GM19324 (cell line): ENCODE measurements around the gene KDM3A.

Source experiments
- ATAC-seq: cut with Tn5 transposase; IDR thresholded peaks from one replicate; pipeline ENCODE4 v1.9.1; 2021; ENCODE audit warnings: mild to moderate bottlenecking, moderate library complexity; ENCODE audit not compliant: unreplicated experiment, low FRiP score

KDM3A gene

DNA sequence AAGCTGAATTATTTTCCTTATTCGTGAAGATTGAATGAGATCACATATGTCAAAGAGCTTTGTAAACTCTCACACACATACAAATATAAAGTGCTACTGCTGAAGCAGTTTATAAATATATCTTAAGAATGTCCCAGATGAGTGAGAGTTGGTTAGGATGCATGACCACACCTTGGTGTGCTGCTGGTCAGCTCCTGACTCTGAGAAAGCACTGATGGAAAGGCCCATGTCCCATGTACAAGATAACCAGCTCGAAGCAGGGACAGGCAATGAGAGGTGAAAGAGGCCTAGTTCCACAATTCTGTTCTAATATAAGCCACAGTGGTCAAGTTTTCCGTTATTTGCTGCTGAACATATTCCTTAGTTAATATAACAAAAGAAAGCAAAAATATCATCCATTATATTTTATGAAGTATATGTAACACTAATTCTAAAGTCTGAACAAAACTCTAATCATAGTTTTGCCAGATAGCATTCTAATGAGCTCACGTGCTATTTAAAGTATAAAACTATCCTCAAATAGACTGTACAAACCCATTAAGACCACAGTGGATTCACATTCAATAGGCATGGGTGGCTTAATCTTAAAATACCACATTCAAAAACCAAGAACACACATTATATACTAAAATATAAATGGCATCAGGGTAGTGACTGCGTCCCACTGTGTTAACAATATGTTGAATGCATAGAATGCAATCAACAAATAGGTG is 72.9 kb downstream of the KDM3A start:
- no peak for ATAC-seq

DNA sequence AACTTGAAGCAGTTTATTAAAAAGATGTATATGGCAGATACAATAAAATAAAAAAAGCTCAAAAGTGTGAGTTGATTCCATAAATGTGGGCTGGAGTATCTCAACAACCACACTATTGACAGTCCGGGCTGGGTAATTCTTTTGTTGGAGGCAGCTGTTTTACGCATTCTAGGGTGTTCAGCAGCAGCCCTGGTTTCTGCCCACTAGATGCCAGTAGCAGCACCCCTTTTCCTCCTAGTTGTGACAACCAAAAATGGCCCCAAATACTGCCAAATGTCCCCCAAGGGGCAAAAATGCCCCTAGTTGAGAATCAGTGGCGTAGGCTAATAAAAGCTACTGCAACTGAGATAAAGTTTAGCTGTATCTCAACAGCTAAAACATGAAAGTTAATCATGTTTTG is 77.3 kb downstream of the KDM3A start:
- no peak for ATAC-seq

DNA sequence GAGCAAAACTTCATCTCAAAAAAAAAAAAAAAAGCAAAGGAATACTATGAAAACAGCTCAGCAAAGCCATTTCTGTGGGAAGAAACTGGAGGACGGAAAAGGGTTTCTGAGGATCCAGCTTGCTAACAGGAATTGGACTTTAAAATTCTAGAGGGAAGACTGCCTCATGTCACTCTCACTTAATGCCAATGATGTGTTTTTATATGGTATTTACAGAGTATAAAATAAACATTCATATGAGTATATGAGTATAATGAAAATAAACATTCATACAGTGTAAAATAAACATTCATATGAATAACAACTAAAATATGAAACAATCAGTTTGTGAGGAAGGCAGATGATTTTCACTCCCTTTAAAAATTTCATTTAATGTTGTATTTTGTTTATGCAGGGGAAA is 78.2 kb downstream of the KDM3A start:
- ATAC-seq: no peak

DNA sequence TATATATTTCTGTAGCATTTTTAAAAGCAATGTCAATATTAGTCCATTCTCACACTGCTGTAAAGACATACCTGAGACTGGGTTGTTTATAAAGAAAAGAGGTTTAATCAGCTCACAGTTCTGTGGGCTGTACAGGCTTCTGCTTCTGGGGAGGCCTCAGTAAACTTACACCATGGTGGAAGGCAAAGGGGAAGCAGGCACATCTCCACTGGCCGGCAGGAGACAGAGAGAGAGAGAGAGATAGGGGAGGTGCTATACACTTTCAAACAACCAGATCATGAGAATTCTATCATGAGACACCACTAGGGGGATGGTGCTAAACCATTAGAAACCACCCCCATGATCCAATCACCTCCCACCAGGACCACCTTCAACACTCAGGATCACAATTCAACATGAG is 79.0 kb downstream of the KDM3A start:
- ATAC-seq: no peak

DNA sequence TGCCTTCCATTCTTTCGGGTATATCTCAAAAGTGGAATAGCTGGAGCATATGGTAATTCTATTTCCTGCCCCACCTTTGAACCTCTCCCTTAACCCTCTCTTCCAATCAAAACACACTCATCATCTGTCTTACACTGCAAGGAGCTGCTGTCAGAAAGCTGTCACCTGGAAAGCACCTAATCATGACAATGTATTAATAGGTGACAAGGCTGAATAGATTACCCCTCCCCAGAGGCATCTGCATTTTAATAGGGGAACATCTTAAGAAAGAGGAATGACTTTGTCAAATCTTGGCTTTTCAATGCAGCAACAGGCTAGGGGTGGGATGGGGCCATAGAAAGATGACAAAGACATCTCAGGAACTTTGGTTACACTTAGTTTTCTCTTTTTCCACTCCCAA is 80.8 kb downstream of the KDM3A start:
- ATAC-seq: no peak

DNA sequence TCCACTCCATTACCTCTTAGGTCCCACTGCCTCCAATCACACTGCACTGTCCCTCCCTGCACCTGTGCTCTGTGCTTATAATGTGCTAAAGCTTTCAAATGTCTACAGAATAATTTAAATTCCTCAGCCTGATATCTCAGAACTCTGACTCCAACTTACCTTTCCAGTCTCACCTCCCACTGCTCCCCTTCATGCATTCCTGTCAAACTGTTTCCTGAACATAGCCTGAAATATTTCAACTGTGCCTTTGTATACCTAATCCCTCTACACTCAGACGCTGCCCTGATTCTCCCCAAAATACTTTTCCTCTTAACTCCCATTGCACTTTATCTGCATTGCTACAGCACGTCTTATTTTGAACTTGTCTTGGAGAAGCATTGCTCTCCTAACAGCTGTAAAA is 81.5 kb downstream of the KDM3A start:
- no peak for ATAC-seq

DNA sequence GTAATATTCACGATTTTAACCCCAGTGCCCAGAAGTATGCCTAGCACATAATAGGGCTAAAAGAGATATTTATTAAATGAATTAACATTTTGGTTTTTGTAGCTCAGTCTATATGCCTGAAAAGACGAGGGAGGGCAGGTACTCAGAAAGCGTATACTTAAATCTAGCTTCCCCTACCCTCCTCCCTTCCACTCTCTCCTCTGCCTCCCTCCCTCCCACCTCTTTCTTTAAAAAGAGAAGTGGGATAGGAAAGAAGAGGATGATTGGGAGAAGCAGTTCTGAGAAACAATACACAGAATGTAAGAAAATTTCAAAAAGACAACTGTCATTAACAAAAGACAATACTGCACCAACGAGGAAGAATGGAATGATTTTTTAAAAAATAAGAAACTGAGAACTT is 82.3 kb downstream of the KDM3A start:
- no peak for ATAC-seq

DNA sequence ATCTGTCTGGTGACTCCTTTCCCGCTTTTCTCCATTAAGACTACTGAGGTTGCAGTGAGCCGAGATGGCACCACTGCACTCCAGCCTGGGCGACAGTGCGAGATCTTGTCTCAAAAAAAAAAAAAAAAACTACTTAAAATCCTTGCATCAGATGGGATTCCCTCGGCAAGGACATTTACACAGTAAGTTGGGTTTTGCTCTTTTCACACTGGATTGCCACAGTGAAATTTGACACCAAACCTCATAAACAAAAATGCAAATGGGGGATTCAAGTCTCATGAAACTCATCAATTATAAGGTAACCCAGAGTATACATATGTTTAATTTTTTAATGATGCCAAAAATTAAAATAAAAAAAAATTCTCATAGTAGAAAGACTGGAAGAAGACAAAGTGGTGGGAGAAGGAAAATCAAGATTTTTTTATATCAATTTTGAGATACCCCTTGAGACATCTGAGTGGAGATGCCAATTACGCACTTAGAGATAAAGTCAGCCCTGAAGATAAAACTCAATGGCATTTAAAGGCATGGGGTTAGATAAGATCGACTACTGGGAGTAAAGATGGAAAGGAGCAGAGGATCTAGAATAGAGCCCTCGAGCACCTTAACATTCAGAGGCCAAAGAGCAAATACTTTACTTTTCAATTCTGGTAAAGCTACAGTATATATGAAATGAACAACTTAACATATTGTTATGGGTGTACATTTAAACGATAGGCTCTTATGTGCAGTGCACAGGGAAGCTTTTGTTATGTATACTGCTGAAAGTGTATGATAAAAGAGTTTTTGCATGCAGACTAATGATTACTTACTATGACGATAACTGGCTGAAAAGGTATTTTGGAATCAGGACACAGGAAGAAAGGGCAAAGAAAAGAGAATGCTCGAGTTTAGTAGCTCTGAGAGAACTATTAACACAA is 84.5 kb downstream of the KDM3A start:
- ATAC-seq: no peak

DNA sequence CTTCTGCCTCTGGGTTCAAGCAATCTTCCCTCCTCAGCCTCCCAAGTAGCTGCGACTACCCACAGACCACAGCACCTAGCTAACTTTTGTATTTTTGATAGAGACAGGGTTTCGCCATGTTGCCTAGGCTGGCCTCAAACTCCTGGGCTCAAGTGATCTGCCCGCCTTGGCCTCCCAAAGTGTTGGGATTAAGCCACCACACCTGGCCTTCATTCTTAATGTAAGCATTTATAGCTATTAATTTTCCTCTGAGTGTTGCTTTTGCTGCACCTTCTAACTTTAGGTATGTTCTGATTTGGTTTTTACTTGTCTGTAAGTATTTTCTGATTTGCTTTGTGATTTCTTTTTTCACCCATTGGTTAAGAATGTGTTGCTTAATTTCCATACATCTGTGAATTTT is 92.4 kb downstream of the KDM3A start:
- ATAC-seq: no peak

DNA sequence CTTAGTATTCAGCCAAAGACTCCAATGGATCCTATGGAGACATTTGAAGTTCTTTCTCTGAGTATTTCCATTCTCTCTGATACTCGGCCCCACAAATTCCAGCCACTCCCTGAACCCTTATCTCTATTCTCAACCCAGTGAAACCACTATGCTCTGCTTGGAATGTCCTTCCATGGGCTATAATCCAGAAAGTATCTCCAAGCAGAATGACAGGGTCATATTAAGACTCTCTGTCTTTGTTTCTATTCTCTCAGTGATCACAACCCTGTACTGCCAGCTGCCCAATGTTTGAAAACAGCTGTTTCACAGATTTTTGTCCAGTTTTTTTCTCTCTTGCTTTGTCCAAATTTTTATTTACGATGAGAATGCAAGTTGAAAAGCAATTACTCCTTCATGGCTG is 100.2 kb downstream of the KDM3A start:
- ATAC-seq: no peak
